Measurements from ENCODE around the gene UPK3BL2. TPM values are rescaled to one million over a fixed set of nuclear protein-coding genes. Genes with fewer than 3 reads are reported as not detected.
"Not testable (repeated sequence)": the region's sequence is repeated elsewhere in the genome, so short reads cannot be mapped to it uniquely, and the experiment has no call there.

UPK3BL2 gene
- polyA plus RNA-seq, 1 donor from 2014 or later, result 3.9 TPM

- not testable (repeated sequence) for H3K9me3 Mint-ChIP-seq, H3K36me3 Mint-ChIP-seq, H3K4me3 Mint-ChIP-seq, H3K27ac Mint-ChIP-seq, H3K4me1 Mint-ChIP-seq, H3K27me3 Mint-ChIP-seq
These were observed 725 bp downstream of the UPK3BL2 start for GRCh38 chr7:102542771-102543170.

GRCh38 chr7:102542083-102542482 lies 1.4 kb downstream of the UPK3BL2 start:
- not testable (repeated sequence) for H3K27me3 Mint-ChIP-seq, H3K36me3 Mint-ChIP-seq, H3K9me3 Mint-ChIP-seq, H3K27ac Mint-ChIP-seq, H3K4me3 Mint-ChIP-seq, H3K4me1 Mint-ChIP-seq

- H3K4me1 Mint-ChIP-seq, H3K9me3 Mint-ChIP-seq, H3K27ac Mint-ChIP-seq, H3K4me3 Mint-ChIP-seq, H3K36me3 Mint-ChIP-seq, H3K27me3 Mint-ChIP-seq: not testable (repeated sequence)
These were observed 2.9 kb downstream of the UPK3BL2 start for GRCh38 chr7:102540604-102541003.

- not testable (repeated sequence) for H3K4me3 Mint-ChIP-seq, H3K27ac Mint-ChIP-seq, H3K36me3 Mint-ChIP-seq, H3K27me3 Mint-ChIP-seq, H3K4me1 Mint-ChIP-seq, H3K9me3 Mint-ChIP-seq
These were observed 8.4 kb downstream of the UPK3BL2 start for GRCh38 chr7:102535062-102535615.

- H3K36me3 Mint-ChIP-seq, H3K27ac Mint-ChIP-seq, H3K9me3 Mint-ChIP-seq, H3K4me3 Mint-ChIP-seq, H3K27me3 Mint-ChIP-seq, H3K4me1 Mint-ChIP-seq: not testable (repeated sequence)
These were observed 11.4 kb downstream of the UPK3BL2 start for GRCh38 chr7:102532127-102532526.

GRCh38 chr7:102531583-102531982 lies 11.9 kb downstream of the UPK3BL2 start:
- H3K36me3 Mint-ChIP-seq, H3K27me3 Mint-ChIP-seq, H3K4me1 Mint-ChIP-seq, H3K4me3 Mint-ChIP-seq, H3K9me3 Mint-ChIP-seq, H3K27ac Mint-ChIP-seq: not testable (repeated sequence)

GRCh38 chr7:102527822-102528793 lies 15.4 kb downstream of the UPK3BL2 start:
- not testable (repeated sequence) for H3K27ac Mint-ChIP-seq, H3K4me1 Mint-ChIP-seq, H3K9me3 Mint-ChIP-seq

GRCh38 chr7:102527182-102527581 lies 16.3 kb downstream of the UPK3BL2 start:
- H3K27ac Mint-ChIP-seq, H3K27me3 Mint-ChIP-seq: not testable (repeated sequence)

More at GRCh38 chr7:102527822-102528793, 15.4 kb downstream of the UPK3BL2 start:
- not testable (repeated sequence) for H3K36me3 Mint-ChIP-seq, H3K27me3 Mint-ChIP-seq, H3K4me3 Mint-ChIP-seq

GRCh38 chr7:102524803-102525202 lies 18.7 kb downstream of the UPK3BL2 start:
- H3K4me1 Mint-ChIP-seq, H3K9me3 Mint-ChIP-seq, H3K27me3 Mint-ChIP-seq, H3K36me3 Mint-ChIP-seq, H3K27ac Mint-ChIP-seq, H3K4me3 Mint-ChIP-seq: not testable (repeated sequence)

More at GRCh38 chr7:102527182-102527581, 16.3 kb downstream of the UPK3BL2 start:
- not testable (repeated sequence) for H3K36me3 Mint-ChIP-seq, H3K4me1 Mint-ChIP-seq, H3K9me3 Mint-ChIP-seq, H3K4me3 Mint-ChIP-seq

- H3K27ac Mint-ChIP-seq, H3K4me3 Mint-ChIP-seq, H3K4me1 Mint-ChIP-seq, H3K27me3 Mint-ChIP-seq, H3K9me3 Mint-ChIP-seq, H3K36me3 Mint-ChIP-seq: not testable (repeated sequence)
These were observed 22.7 kb downstream of the UPK3BL2 start for GRCh38 chr7:102520797-102521196.

- H3K4me3 Mint-ChIP-seq, result not testable (repeated sequence)
These were observed 25.8 kb downstream of the UPK3BL2 start, which contains the start of gene RASA4B for GRCh38 chr7:102517550-102518147. Gene RASA4B (minus strand): TSS chr7:102517777. CDS start chr7:102517710, 67 bp downstream.

GRCh38 chr7:102516951-102517350 lies 26.5 kb downstream of the UPK3BL2 start:
- not testable (repeated sequence) for H3K27me3 Mint-ChIP-seq, H3K27ac Mint-ChIP-seq, H3K36me3 Mint-ChIP-seq, H3K4me3 Mint-ChIP-seq, H3K4me1 Mint-ChIP-seq, H3K9me3 Mint-ChIP-seq

More at GRCh38 chr7:102517550-102518147, 25.8 kb downstream of the UPK3BL2 start, which contains the start of gene RASA4B:
- not testable (repeated sequence) for H3K27ac Mint-ChIP-seq, H3K27me3 Mint-ChIP-seq, H3K36me3 Mint-ChIP-seq, H3K4me1 Mint-ChIP-seq, H3K9me3 Mint-ChIP-seq

- not testable (repeated sequence) for H3K9me3 Mint-ChIP-seq, H3K27me3 Mint-ChIP-seq, H3K4me1 Mint-ChIP-seq
These were observed 27.6 kb downstream of the UPK3BL2 start for GRCh38 chr7:102515889-102516288.

GRCh38 chr7:102514881-102515721 lies 28.4 kb downstream of the UPK3BL2 start:
- H3K36me3 Mint-ChIP-seq, H3K27ac Mint-ChIP-seq, H3K4me1 Mint-ChIP-seq, H3K27me3 Mint-ChIP-seq, H3K4me3 Mint-ChIP-seq, H3K9me3 Mint-ChIP-seq: not testable (repeated sequence)

More at GRCh38 chr7:102515889-102516288, 27.6 kb downstream of the UPK3BL2 start:
- H3K36me3 Mint-ChIP-seq, H3K4me3 Mint-ChIP-seq, H3K27ac Mint-ChIP-seq: not testable (repeated sequence)

GRCh38 chr7:102512642-102513221 lies 30.8 kb downstream of the UPK3BL2 start:
- not testable (repeated sequence) for H3K4me1 Mint-ChIP-seq, H3K36me3 Mint-ChIP-seq, H3K27me3 Mint-ChIP-seq, H3K27ac Mint-ChIP-seq, H3K9me3 Mint-ChIP-seq
- peak overlapping the region in 1 of 4 donors; percentile 65 for H3K4me3 Mint-ChIP-seq

Measured in IgD-negative memory B cell (primary cell).